Progenitor cell of endocrine pancreas (in vitro differentiated cells): ENCODE measurements around the gene NUAK1. TPM values are rescaled to one million over a fixed set of nuclear protein-coding genes. Genes with fewer than 3 reads are reported as not detected.
"Not testable (repeated sequence)": the region's sequence is repeated elsewhere in the genome, so short reads cannot be mapped to it uniquely, and the experiment has no call there.

ENCODE experiments used
- DNase-seq: peaks from one replicate; pipeline ENCODE4 v3.0.0; 2021; ENCODE audit warnings: low spot score; ENCODE audit not compliant: unreplicated experiment
- H3K27ac Mint-ChIP-seq: 2 replicates; pipeline ENCODE4 v1.8.0; 2021; ENCODE audit warnings: mild to moderate bottlenecking, moderate library complexity, mixed read lengths
- H3K27me3 Mint-ChIP-seq: 2 replicates; pipeline ENCODE4 v1.8.0; 2021; ENCODE audit warnings: mixed read lengths
- H3K36me3 Mint-ChIP-seq: 2 replicates; pipeline ENCODE4 v1.8.0; 2022; ENCODE audit warnings: mixed read lengths; ENCODE audit not compliant: insufficient read depth
- H3K4me1 Mint-ChIP-seq: 2 replicates; pipeline ENCODE4 v1.8.0; 2021; ENCODE audit warnings: low read depth, mixed read lengths
- H3K4me3 Mint-ChIP-seq: 2 replicates; pipeline ENCODE4 v1.8.0; 2021; ENCODE audit warnings: low read depth, mild to moderate bottlenecking, moderate library complexity, mixed read lengths
- H3K9me3 Mint-ChIP-seq: 2 replicates; pipeline ENCODE4 v1.8.0; 2021; ENCODE audit warnings: low read depth, mixed read lengths
- total RNA-seq: library from RNA; stranded (reverse); gene quantifications from 2 replicates; pipeline ENCODE4 v1.2.1, GENCODE V29; 2021
- TF ChIP-seq, protein P1 (sequence below): fragments of 200-600 bp; sonication (generic); IDR thresholded peaks from one replicate; pipeline ENCODE4 v1.5.0; 2021; ENCODE audit warnings: antibody characterized with exemption, mild to moderate bottlenecking; ENCODE audit not compliant: unreplicated experiment

NUAK1 gene
- total RNA-seq, 1 donor from 2014 or later = 7.6 TPM

DNA sequence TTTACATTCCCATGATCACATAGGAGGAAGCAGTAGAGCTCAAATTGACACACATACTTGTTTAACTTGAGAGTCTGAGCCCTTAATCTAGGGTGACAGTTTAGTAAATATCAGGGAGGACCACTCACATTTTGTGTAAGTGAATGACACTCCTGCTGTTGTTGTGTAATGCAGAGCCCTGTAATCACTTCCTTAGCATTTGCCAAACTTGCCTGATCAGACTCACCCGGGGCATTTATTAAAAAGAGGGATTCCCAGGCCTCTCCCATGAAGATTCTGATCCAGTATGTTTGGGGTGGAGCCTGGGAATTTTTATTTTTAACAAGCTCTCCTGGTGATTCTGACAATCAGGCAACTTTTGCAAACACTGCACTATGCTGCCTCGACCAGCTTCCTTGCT, 119.6 kb downstream of the NUAK1 start:
- no peak for DNase-seq
- H3K4me3 Mint-ChIP-seq = no peak overlapping the region
- no peaks in the 10 kb centered on the region for H3K27me3 Mint-ChIP-seq
- H3K36me3 Mint-ChIP-seq = no peaks in the 10 kb centered on the region
- TF ChIP-seq, protein P1, sequence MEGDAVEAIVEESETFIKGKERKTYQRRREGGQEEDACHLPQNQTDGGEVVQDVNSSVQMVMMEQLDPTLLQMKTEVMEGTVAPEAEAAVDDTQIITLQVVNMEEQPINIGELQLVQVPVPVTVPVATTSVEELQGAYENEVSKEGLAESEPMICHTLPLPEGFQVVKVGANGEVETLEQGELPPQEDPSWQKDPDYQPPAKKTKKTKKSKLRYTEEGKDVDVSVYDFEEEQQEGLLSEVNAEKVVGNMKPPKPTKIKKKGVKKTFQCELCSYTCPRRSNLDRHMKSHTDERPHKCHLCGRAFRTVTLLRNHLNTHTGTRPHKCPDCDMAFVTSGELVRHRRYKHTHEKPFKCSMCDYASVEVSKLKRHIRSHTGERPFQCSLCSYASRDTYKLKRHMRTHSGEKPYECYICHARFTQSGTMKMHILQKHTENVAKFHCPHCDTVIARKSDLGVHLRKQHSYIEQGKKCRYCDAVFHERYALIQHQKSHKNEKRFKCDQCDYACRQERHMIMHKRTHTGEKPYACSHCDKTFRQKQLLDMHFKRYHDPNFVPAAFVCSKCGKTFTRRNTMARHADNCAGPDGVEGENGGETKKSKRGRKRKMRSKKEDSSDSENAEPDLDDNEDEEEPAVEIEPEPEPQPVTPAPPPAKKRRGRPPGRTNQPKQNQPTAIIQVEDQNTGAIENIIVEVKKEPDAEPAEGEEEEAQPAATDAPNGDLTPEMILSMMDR = no peak
- peaks cover 21% of the 10 kb centered on the region for H3K4me1 Mint-ChIP-seq
- H3K27ac Mint-ChIP-seq = no peak overlapping the region
- H3K9me3 Mint-ChIP-seq = peaks cover 19% of the 10 kb centered on the region

DNA sequence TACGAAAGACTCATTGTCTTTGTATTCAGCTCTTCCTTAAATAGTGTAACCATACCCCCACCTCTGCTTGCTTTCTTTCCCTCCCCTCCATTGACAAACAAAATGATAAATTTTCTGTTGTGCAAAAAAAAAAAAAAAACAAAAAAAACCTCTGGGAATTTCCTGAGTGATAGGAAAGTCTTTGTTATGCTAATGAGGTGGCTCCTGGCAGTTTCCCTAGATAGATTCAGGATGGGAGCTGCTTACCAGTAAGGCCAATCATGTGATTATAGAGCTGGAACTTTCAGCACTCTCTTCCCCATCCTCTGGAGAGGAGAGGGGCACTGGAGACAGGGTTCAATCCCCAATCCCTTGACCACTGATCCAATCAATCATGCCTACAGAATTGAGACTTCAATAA, 120.5 kb downstream of the NUAK1 start:
- Mint-ChIP-seq H3K27ac (no peak overlapping the region), H3K4me3 (no peak overlapping the region), H3K36me3 (no peaks in the 10 kb centered on the region), H3K4me1 (peaks cover 21% of the 10 kb centered on the region), H3K27me3 (no peaks in the 10 kb centered on the region), H3K9me3 (peaks cover 19% of the 10 kb centered on the region)
- DNase-seq = no peak
- TF ChIP-seq, protein P1 = no peak

DNA sequence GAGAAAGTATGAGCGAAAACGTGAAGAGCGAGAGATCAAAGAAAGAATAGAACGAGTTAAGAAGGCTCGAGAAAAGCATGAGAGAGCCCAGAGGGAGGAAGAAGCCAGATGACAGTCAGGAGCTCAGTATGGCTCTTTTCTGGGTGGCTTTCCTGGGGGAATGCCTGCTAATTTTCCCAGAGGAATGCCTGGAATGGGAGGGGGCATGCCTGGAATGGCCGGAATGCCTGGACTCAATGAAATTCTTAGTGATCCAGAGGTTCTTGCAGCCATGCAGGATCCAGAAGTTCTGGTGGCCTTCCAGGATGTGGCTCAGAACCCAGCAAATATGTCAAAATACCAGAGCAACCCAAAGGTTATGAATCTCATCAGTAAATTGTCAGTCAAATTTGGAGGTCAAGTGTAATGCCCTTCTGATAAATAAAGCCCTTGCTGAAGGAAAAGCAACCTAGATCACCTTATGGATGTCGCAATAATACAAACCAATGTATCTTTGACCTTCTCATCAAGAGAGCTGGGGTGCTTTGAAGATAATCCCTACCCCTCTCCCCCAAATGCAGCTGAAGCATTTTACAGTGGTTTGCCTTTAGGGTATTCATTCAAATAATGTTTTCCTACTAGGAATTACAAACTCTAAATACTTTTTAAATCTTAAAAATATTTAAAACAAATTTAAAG, 122.0 kb downstream of the NUAK1 start:
- H3K4me1 Mint-ChIP-seq, H3K36me3 Mint-ChIP-seq, H3K4me3 Mint-ChIP-seq, H3K27ac Mint-ChIP-seq, DNase-seq, H3K27me3 Mint-ChIP-seq: not testable (repeated sequence)
- H3K9me3 Mint-ChIP-seq = peaks cover 19% of the 10 kb centered on the region

GRCh38 chr12:106015646-106016045, 123.1 kb downstream of the NUAK1 start:
- TF ChIP-seq, protein P1 = no peak
- Mint-ChIP-seq H3K36me3 (no peaks in the 10 kb centered on the region), H3K9me3 (peaks cover 19% of the 10 kb centered on the region), H3K4me3 (no peak overlapping the region), H3K27ac (no peak overlapping the region), H3K27me3 (peaks cover 2% of the 10 kb centered on the region), H3K4me1 (no peaks in the 10 kb centered on the region)
- DNase-seq = no peak

DNA sequence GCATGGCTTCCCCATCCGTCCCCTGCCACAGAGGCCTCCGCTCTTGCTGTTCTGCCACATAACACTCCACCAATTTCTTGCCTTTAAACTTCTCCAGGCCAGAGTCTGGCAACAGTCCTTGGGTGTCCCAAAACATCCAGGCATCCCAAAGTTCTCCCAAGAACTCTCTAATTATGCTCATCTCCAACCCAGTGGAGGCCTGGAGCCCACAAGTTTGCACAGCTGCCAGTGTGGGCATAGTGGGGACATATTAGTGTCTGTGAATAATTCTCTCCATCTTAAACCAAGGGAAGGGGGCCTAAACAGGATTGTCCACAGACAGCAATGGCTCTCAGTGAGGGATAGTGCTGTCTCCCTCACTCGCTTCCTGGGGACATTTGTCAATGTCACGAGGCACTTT, 124.8 kb downstream of the NUAK1 start:
- H3K4me3 Mint-ChIP-seq = no peak overlapping the region
- no peaks in the 10 kb centered on the region for H3K4me1 Mint-ChIP-seq
- H3K27me3 Mint-ChIP-seq = peaks cover 2% of the 10 kb centered on the region
- no peak for DNase-seq
- H3K27ac Mint-ChIP-seq = no peak overlapping the region
- H3K36me3 Mint-ChIP-seq = no peaks in the 10 kb centered on the region
- TF ChIP-seq, protein P1 = no peak
- peaks cover 10% of the 10 kb centered on the region for H3K9me3 Mint-ChIP-seq

Other genes starting within 250 kb of the NUAK1 start
- gene CKAP4, start 109.1 kb upstream of the NUAK1 start, total RNA-seq = 102 and 107 TPM in 2 replicates
- 14.8 and 16.1 TPM in 2 replicates for gene TCP11L2, start 163.8 kb upstream of the NUAK1 start, total RNA-seq
- 11.8 and 12.3 TPM in 2 replicates for gene POLR3B, start 218.8 kb upstream of the NUAK1 start, total RNA-seq